HFFc6 (cell line): ENCODE results near the gene RAB3D. TPM values are rescaled to one million over a fixed set of nuclear protein-coding genes. Genes with fewer than 3 reads are reported as not detected.

Source experiments
- DNase-seq: peaks from one replicate; pipeline ENCODE4 v3.0.0-alpha.2; 2018
- H3K27ac Mint-ChIP-seq: 2 replicates; pipeline ENCODE4 v1.8.0; 2020; ENCODE audit warnings: mild to moderate bottlenecking, mixed read lengths
- H3K27me3 Mint-ChIP-seq: 2 replicates; pipeline ENCODE4 v1.8.0; 2021; ENCODE audit warnings: mild to moderate bottlenecking, moderate library complexity, mixed read lengths; ENCODE audit not compliant: insufficient read depth
- H3K36me3 Mint-ChIP-seq: 2 replicates; pipeline ENCODE4 v1.8.0; 2021; ENCODE audit warnings: low read depth, mixed read lengths
- H3K4me1 Mint-ChIP-seq: 2 replicates; pipeline ENCODE4 v1.8.0; 2020; ENCODE audit warnings: low read depth, mixed read lengths
- H3K4me3 Mint-ChIP-seq: 2 replicates; pipeline ENCODE4 v1.8.0; 2020; ENCODE audit warnings: mild to moderate bottlenecking, moderate library complexity, mixed read lengths
- H3K9me3 Mint-ChIP-seq: 2 replicates; pipeline ENCODE4 v1.8.0; 2020; ENCODE audit warnings: mild to moderate bottlenecking, mixed read lengths
- total RNA-seq, 6 experiments: library from RNA; stranded (reverse); fragmentation: NEBNext Ultra II Directional; extraction: Animal tissue kit (Norgen Biotek cat#: 25700); gene quantifications; 2 replicates in 1 of 6; 3 replicates in 5 of 6; pipeline ENCODE4 v1.2.3, GENCODE V29; 2021
- TF ChIP-seq, protein P1 (sequence below): fragments of 200-600 bp; sonication (generic); IDR thresholded peaks from 2 replicates; pipeline ENCODE4 v1.5.0; 2021; ENCODE audit warnings: antibody characterized with exemption, mild to moderate bottlenecking

The RAB3D gene
- total RNA-seq, 6 experiments from 2014 or later, result 6.7 to 11.1 (median 8.7) TPM

- TF ChIP-seq, protein P1, sequence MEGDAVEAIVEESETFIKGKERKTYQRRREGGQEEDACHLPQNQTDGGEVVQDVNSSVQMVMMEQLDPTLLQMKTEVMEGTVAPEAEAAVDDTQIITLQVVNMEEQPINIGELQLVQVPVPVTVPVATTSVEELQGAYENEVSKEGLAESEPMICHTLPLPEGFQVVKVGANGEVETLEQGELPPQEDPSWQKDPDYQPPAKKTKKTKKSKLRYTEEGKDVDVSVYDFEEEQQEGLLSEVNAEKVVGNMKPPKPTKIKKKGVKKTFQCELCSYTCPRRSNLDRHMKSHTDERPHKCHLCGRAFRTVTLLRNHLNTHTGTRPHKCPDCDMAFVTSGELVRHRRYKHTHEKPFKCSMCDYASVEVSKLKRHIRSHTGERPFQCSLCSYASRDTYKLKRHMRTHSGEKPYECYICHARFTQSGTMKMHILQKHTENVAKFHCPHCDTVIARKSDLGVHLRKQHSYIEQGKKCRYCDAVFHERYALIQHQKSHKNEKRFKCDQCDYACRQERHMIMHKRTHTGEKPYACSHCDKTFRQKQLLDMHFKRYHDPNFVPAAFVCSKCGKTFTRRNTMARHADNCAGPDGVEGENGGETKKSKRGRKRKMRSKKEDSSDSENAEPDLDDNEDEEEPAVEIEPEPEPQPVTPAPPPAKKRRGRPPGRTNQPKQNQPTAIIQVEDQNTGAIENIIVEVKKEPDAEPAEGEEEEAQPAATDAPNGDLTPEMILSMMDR, result no peak; the same call in 1 of the 2 replicates
- Mint-ChIP-seq H3K4me3 (no peak overlapping the region), H3K9me3 (no peaks in the 10 kb centered on the region), H3K4me1 (peaks cover 14% of the 10 kb centered on the region), H3K27ac (no peak overlapping the region), H3K27me3 (peaks cover 1% of the 10 kb centered on the region), H3K36me3 (no peaks in the 10 kb centered on the region)
- DNase-seq, result peak; percentile 11
Measured at GRCh38 chr19:11286312-11286974, 53.0 kb downstream of the RAB3D start.

GRCh38 chr19:11284515-11284914, 54.9 kb downstream of the RAB3D start:
- Mint-ChIP-seq H3K36me3 (no peaks in the 10 kb centered on the region), H3K9me3 (no peaks in the 10 kb centered on the region), H3K27me3 (peaks cover 1% of the 10 kb centered on the region), H3K4me3 (no peak overlapping the region), H3K4me1 (peaks cover 15% of the 10 kb centered on the region), H3K27ac (no peak overlapping the region)
- TF ChIP-seq, protein P1, result no peak
- DNase-seq, result no peak

- TF ChIP-seq, protein P1, result no peak
- H3K9me3 Mint-ChIP-seq, result no peaks in the 10 kb centered on the region
- H3K4me1 Mint-ChIP-seq, result peaks cover 6% of the 10 kb centered on the region
- DNase-seq, result no peak
- H3K27ac Mint-ChIP-seq, result no peak overlapping the region
- H3K36me3 Mint-ChIP-seq, result no peaks in the 10 kb centered on the region
- H3K4me3 Mint-ChIP-seq, result no peak overlapping the region
- H3K27me3 Mint-ChIP-seq, result peaks cover 8% of the 10 kb centered on the region
Measured at GRCh38 chr19:11281356-11282049, 58.0 kb downstream of the RAB3D start.

- Mint-ChIP-seq H3K9me3 (no peaks in the 10 kb centered on the region), H3K27ac (no peak overlapping the region)
- DNase-seq, result no peak
Measured at GRCh38 chr19:11279505-11280236, 59.8 kb downstream of the RAB3D start.

GRCh38 chr19:11278670-11279069, 60.8 kb downstream of the RAB3D start:
- no peaks in the 10 kb centered on the region for H3K9me3 Mint-ChIP-seq
- H3K27me3 Mint-ChIP-seq, result peaks cover 11% of the 10 kb centered on the region
- peaks cover 5% of the 10 kb centered on the region; the same call in 1 of the 2 replicates for H3K4me1 Mint-ChIP-seq
- H3K36me3 Mint-ChIP-seq, result no peaks in the 10 kb centered on the region
- TF ChIP-seq, protein P1, result no peak
- H3K27ac Mint-ChIP-seq, result no peak overlapping the region
- H3K4me3 Mint-ChIP-seq, result no peak overlapping the region
- DNase-seq, result no peak

More at GRCh38 chr19:11279505-11280236, 59.8 kb downstream of the RAB3D start:
- TF ChIP-seq, protein P1, result no peak
- Mint-ChIP-seq H3K36me3 (no peaks in the 10 kb centered on the region), H3K27me3 (peaks cover 11% of the 10 kb centered on the region), H3K4me3 (no peak overlapping the region), H3K4me1 (peaks cover 5% of the 10 kb centered on the region; the same call in 1 of the 2 replicates)
